ENCODE results near the gene BRD1. TPM values are rescaled to one million over a fixed set of nuclear protein-coding genes. Genes with fewer than 3 reads are reported as not detected.

BRD1 gene
- total RNA-seq, 1 donor: 23.5 TPM

GRCh38 chr22:49747130-49747529, 80.5 kb downstream of the BRD1 start:
- H3K4me1 ChIP-seq (ENCODE audit: insufficient read depth, low read length): no peaks in the 10 kb centered on the region
- no peaks in the 10 kb centered on the region for H3K27me3 ChIP-seq (ENCODE audit: insufficient read depth, low read length)
- H3K4me3 ChIP-seq (ENCODE audit: insufficient read depth, low read length): no peak overlapping the region
- no peaks in the 10 kb centered on the region for H3K79me2 ChIP-seq (ENCODE audit: insufficient read depth, low read length)
- no peak overlapping the region for H3K4me2 ChIP-seq (ENCODE audit: insufficient read depth, low read length)
- H4K20me1 ChIP-seq (ENCODE audit: insufficient read depth, low read length): no peaks in the 10 kb centered on the region
- no peak for DNase-seq (ENCODE audit: insufficient read length, low spot score, missing footprints)
- H3K27ac ChIP-seq (ENCODE audit: low read depth, low read length): no peak overlapping the region
- no peaks in the 10 kb centered on the region for H3K36me3 ChIP-seq (ENCODE audit: insufficient read depth, low read length)
- H2AFZ ChIP-seq (ENCODE audit: low read length): no peak overlapping the region
- H3K9me3 ChIP-seq (ENCODE audit: low read depth, low read length): peaks cover 2% of the 10 kb centered on the region
- TF ChIP-seq CTCF (IDR thresholded peaks at IDR 0.05; ENCODE audit: extremely low read depth, low read depth, low read length): no peak

GRCh38 chr22:49746065-49746464, 81.6 kb downstream of the BRD1 start:
- H3K4me2 ChIP-seq (ENCODE audit: insufficient read depth, low read length): no peak overlapping the region
- H2AFZ ChIP-seq (ENCODE audit: low read length): no peak overlapping the region
- no peaks in the 10 kb centered on the region for H3K4me1 ChIP-seq (ENCODE audit: insufficient read depth, low read length)
- no peaks in the 10 kb centered on the region for H3K79me2 ChIP-seq (ENCODE audit: insufficient read depth, low read length)
- no peaks in the 10 kb centered on the region for H4K20me1 ChIP-seq (ENCODE audit: insufficient read depth, low read length)
- peaks cover 2% of the 10 kb centered on the region for H3K9me3 ChIP-seq (ENCODE audit: low read depth, low read length)
- H3K4me3 ChIP-seq (ENCODE audit: insufficient read depth, low read length): no peak overlapping the region
- no peaks in the 10 kb centered on the region for H3K27me3 ChIP-seq (ENCODE audit: insufficient read depth, low read length)
- H3K27ac ChIP-seq (ENCODE audit: low read depth, low read length): no peak overlapping the region
- no peak for TF ChIP-seq CTCF (IDR thresholded peaks at IDR 0.05; ENCODE audit: extremely low read depth, low read depth, low read length)
- no peaks in the 10 kb centered on the region for H3K36me3 ChIP-seq (ENCODE audit: insufficient read depth, low read length)
- no peak for DNase-seq (ENCODE audit: insufficient read length, low spot score, missing footprints)

GRCh38 chr22:49740242-49740641, 87.4 kb downstream of the BRD1 start:
- Histone ChIP-seq H3K9me3 (ENCODE audit: low read depth, low read length) (no peaks in the 10 kb centered on the region), H2AFZ (ENCODE audit: low read length) (no peak overlapping the region), H3K27ac (ENCODE audit: low read depth, low read length) (no peak overlapping the region), H3K4me3 (ENCODE audit: insufficient read depth, low read length) (no peak overlapping the region), H3K36me3 (ENCODE audit: insufficient read depth, low read length) (no peaks in the 10 kb centered on the region), H3K4me1 (ENCODE audit: insufficient read depth, low read length) (no peaks in the 10 kb centered on the region), H4K20me1 (ENCODE audit: insufficient read depth, low read length) (no peaks in the 10 kb centered on the region), H3K79me2 (ENCODE audit: insufficient read depth, low read length) (no peaks in the 10 kb centered on the region), H3K4me2 (ENCODE audit: insufficient read depth, low read length) (no peak overlapping the region), H3K27me3 (ENCODE audit: insufficient read depth, low read length) (no peaks in the 10 kb centered on the region)
- no peak for DNase-seq (ENCODE audit: insufficient read length, low spot score, missing footprints)
- no peak for TF ChIP-seq CTCF (IDR thresholded peaks at IDR 0.05; ENCODE audit: extremely low read depth, low read depth, low read length)

DNA sequence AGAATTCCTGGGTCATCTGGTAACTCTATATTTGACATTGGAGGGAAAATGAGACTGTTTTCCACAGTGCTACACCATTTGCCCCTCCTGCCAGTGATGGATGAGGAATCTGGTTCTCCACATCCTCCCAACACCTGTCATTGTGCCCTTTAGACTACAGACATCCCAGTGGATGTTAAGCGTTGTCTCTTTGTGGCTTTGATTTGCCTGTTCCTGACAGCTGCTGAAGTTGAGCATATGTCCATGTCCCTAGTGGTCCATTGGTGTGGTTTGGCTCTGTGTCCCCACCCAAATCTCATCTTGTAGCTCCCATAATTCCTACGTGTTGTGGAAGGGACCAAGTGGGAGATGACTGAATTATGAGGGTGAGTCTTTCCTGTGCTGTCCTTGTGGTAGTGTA, 88.5 kb downstream of the BRD1 start:
- H3K27ac ChIP-seq (ENCODE audit: low read depth, low read length): no peak overlapping the region
- H3K4me2 ChIP-seq (ENCODE audit: insufficient read depth, low read length): no peak overlapping the region
- no peak for DNase-seq (ENCODE audit: insufficient read length, low spot score, missing footprints)
- no peaks in the 10 kb centered on the region for H3K79me2 ChIP-seq (ENCODE audit: insufficient read depth, low read length)
- no peaks in the 10 kb centered on the region for H4K20me1 ChIP-seq (ENCODE audit: insufficient read depth, low read length)
- no peak overlapping the region for H2AFZ ChIP-seq (ENCODE audit: low read length)
- no peaks in the 10 kb centered on the region for H3K9me3 ChIP-seq (ENCODE audit: low read depth, low read length)
- no peak for TF ChIP-seq CTCF (IDR thresholded peaks at IDR 0.05; ENCODE audit: extremely low read depth, low read depth, low read length)
- H3K4me1 ChIP-seq (ENCODE audit: insufficient read depth, low read length): no peaks in the 10 kb centered on the region
- no peak overlapping the region for H3K4me3 ChIP-seq (ENCODE audit: insufficient read depth, low read length)
- H3K27me3 ChIP-seq (ENCODE audit: insufficient read depth, low read length): no peaks in the 10 kb centered on the region
- H3K36me3 ChIP-seq (ENCODE audit: insufficient read depth, low read length): no peaks in the 10 kb centered on the region

Measured in osteoblast (primary cell).